SK-N-SH (cell line): ENCODE measurements around the gene SERPINE2. TPM values are rescaled to one million over a fixed set of nuclear protein-coding genes. Genes with fewer than 3 reads are reported as not detected.

Source experiments
- CTCF ChIA-PET: fragments of 300-600, 350-600 bp; formaldehyde crosslinking; extraction: SDS; loops from one replicate; lab custom pipeline; 2021; lab: Yijun Ruan, JAX
- POLR2A ChIA-PET: fragments of 350-600 bp; sonication (Branson Sonifier 250); formaldehyde crosslinking; extraction: SDS; loops from one replicate; lab custom pipeline; 2020; ENCODE audit warnings: antibody characterized with exemption, inconsistent platforms; lab: Yijun Ruan, JAX
- DNase-seq: peaks from one replicate; pipeline ENCODE4 v3.0.0; 2012
- H2AFZ ChIP-seq: fragments of 200-600 bp; sonication (generic); 2 replicates; pipeline ENCODE4 v1.8.1; 2016; ENCODE audit warnings: antibody characterized with exemption, mild to moderate bottlenecking, low read depth
- H3F3A ChIP-seq: fragments of 200-600 bp; sonication (generic); replicated peaks from 2 replicates; pipeline ENCODE3; 2016; ENCODE audit warnings: antibody characterized with exemption, mild to moderate bottlenecking; ENCODE audit not compliant: insufficient read depth
- H3K27ac ChIP-seq, 2 experiments: fragments of 200-500 bp in 1 of 2; fragments of 200-600 bp in 1 of 2; sonication (Bioruptor generic) in 1 of 2; sonication (generic), shearing (Covaris generic) in 1 of 2; 2 replicates each; pipeline versions ENCODE4 v1.5.1 to v1.6.1; 2014 to 2016; ENCODE audit warnings: low read depth in 2 of 2, inconsistent platforms in 1 of 2, low read length in 1 of 2, mild to moderate bottlenecking in 1 of 2, mixed read lengths in 1 of 2
- H3K27me3 ChIP-seq: fragments of 200-600 bp; sonication (generic), shearing (Covaris generic); 2 replicates; pipeline ENCODE4 v1.6.1; 2016; ENCODE audit warnings: mixed run types; ENCODE audit not compliant: insufficient read depth
- H3K36me3 ChIP-seq, 2 experiments: fragments of 200-500 bp in 1 of 2; fragments of 200-600 bp in 1 of 2; sonication (Bioruptor generic) in 1 of 2; sonication (generic) in 1 of 2; replicated peaks in 1 of 2; 2 replicates each; pipeline versions ENCODE3 to v1.5.1; 2014 to 2016; ENCODE audit warnings: low read length in 1 of 2, mild to moderate bottlenecking in 1 of 2; ENCODE audit not compliant: insufficient read depth in 2 of 2, control insufficient read depth in 1 of 2
- H3K4me1 ChIP-seq, 2 experiments: fragments of 200-500 bp in 1 of 2; fragments of 200-600 bp in 1 of 2; sonication (Bioruptor generic) in 1 of 2; sonication (generic), shearing (Covaris generic) in 1 of 2; 2 replicates each; pipeline versions ENCODE4 v1.5.1 to v1.6.1; 2014 to 2016; ENCODE audit warnings: low read depth in 1 of 2, low read length in 1 of 2, mixed run types in 1 of 2; ENCODE audit not compliant: insufficient read depth in 2 of 2, control insufficient read depth in 1 of 2
- H3K4me2 ChIP-seq: fragments of 200-600 bp; sonication (generic), shearing (Covaris generic); 2 replicates; pipeline ENCODE4 v1.6.1; 2017; ENCODE audit warnings: mixed run types
- H3K4me3 ChIP-seq, 2 experiments: fragments of 200-500 bp in 1 of 2; fragments of 200-600 bp in 1 of 2; sonication (Bioruptor generic) in 1 of 2; sonication (generic), shearing (Covaris generic) in 1 of 2; 2 replicates each; pipeline versions ENCODE4 v1.5.1 to v1.8.1; 2014 to 2016; ENCODE audit warnings: low read depth in 2 of 2, inconsistent platforms in 1 of 2, low read length in 1 of 2, mild to moderate bottlenecking in 1 of 2, mixed read lengths in 1 of 2, moderate library complexity in 1 of 2
- H3K79me2 ChIP-seq: fragments of 200-600 bp; sonication (generic); 2 replicates; pipeline ENCODE4 v1.8.1; 2017; ENCODE audit warnings: mild to moderate bottlenecking; ENCODE audit not compliant: insufficient read depth
- H3K9ac ChIP-seq: fragments of 200-600 bp; sonication (generic); 2 replicates; pipeline ENCODE4 v1.6.1; 2017; ENCODE audit warnings: mixed run types
- H3K9me2 ChIP-seq: fragments of 200-600 bp; sonication (generic); 2 replicates; pipeline ENCODE4 v1.6.1; 2017; ENCODE audit warnings: mixed run types
- H3K9me3 ChIP-seq: fragments of 200-600 bp; sonication (generic); 2 replicates; pipeline ENCODE4 v1.6.1; 2017; ENCODE audit warnings: mixed run types, mild to moderate bottlenecking, moderate library complexity
- H4K20me1 ChIP-seq: fragments of 200-600 bp; sonication (generic); 2 replicates; pipeline ENCODE4 v1.6.1; 2017; ENCODE audit warnings: mild to moderate bottlenecking, mixed run types; ENCODE audit not compliant: insufficient read depth
- ELF1 ChIP-seq: IDR thresholded peaks from 2 replicates; pipeline ENCODE4 v1.4.0; 2012
- EP300 ChIP-seq, 2 experiments: IDR thresholded peaks; 2 replicates each; pipeline versions ENCODE4 v1.4.0 to v1.6.1; 2012; ENCODE audit warnings: borderline replicate concordance in 1 of 2, low read depth in 1 of 2, low read length in 1 of 2
- EZH2phosphoT487 ChIP-seq: fragments of 200-600 bp; sonication (generic); IDR thresholded peaks from 2 replicates; pipeline ENCODE4 v1.6.1; 2017; ENCODE audit warnings: low read depth, mixed run types, mild to moderate bottlenecking, antibody characterized with exemption, moderate library complexity, borderline replicate concordance
- FOXJ3 ChIP-seq: sonication (generic); formaldehyde crosslinking; IDR thresholded peaks from 2 replicates; pipeline ENCODE4 v1.5.1; 2020; ENCODE audit warnings: mild to moderate bottlenecking, missing genetic modification reagents
- NFIC ChIP-seq: IDR thresholded peaks from 2 replicates; pipeline ENCODE4 v1.4.0; 2012; ENCODE audit warnings: borderline replicate concordance
- PBX3 ChIP-seq: IDR thresholded peaks from 2 replicates; pipeline ENCODE4; 2012
- POLR2AphosphoS5 ChIP-seq: IDR thresholded peaks from 2 replicates; pipeline ENCODE4 v1.6.1; 2012; ENCODE audit warnings: low read depth, low read length
- RAD21 ChIP-seq: IDR thresholded peaks from 2 replicates; pipeline ENCODE4 v1.6.1; 2012; ENCODE audit warnings: mild to moderate bottlenecking, low read length
- REST ChIP-seq: IDR thresholded peaks from 2 replicates; pipeline ENCODE4 v1.6.1; 2012; ENCODE audit warnings: mild to moderate bottlenecking, low read depth, low read length, moderate library complexity
- RFX5 ChIP-seq: IDR thresholded peaks from 2 replicates; pipeline ENCODE4 v1.6.1; 2012; ENCODE audit warnings: mild to moderate bottlenecking, improper control_type of control experiment, low read length
- RXRA ChIP-seq: IDR thresholded peaks from 2 replicates; pipeline ENCODE4 v1.4.0; 2012; ENCODE audit warnings: low read depth, mild to moderate bottlenecking, borderline replicate concordance
- SMC3 ChIP-seq: IDR thresholded peaks from 2 replicates; pipeline ENCODE4 v1.6.1; 2012; ENCODE audit warnings: low read depth, low read length, improper control_type of control experiment
- USF1 ChIP-seq: IDR thresholded peaks from 2 replicates; pipeline ENCODE4 v1.4.0; 2012; ENCODE audit warnings: low read depth, borderline replicate concordance
- USF2 ChIP-seq: fragments of 150-350 bp; IDR thresholded peaks from 2 replicates; pipeline ENCODE4 v1.6.1; 2017; ENCODE audit warnings: antibody characterized with exemption, low read length, low read depth, borderline replicate concordance
- ZBTB33 ChIP-seq: IDR thresholded peaks from 2 replicates; pipeline ENCODE4 v1.4.0; 2012; ENCODE audit warnings: low read depth, borderline replicate concordance
- WGBS: methylation state at CpG from one replicate; pipeline ENCODE4 v1.1.6; 2017; ENCODE audit warnings: low lambda C conversion rate; 5-methylcytosine and 5-hydroxymethylcytosine counted together
- polyA plus RNA-seq, 3 experiments: library from polyadenylated mRNA; depleted of rRNA; stranded (reverse); fragments of >200 nt; gene quantifications; 2 replicates each; pipeline ENCODE4 v1.2.3, GENCODE V29; 2012

The SERPINE2 gene
- polyA plus RNA-seq, 1 of the 3 experiments (the other 2 are of a cell fraction): 249 TPM

GRCh38 chr2:224084266-224084892 is 45.3 kb upstream of the SERPINE2 start:
- H3K9me2 ChIP-seq: no peaks in the 10 kb centered on the region
- peak overlapping the region; percentile 53; the same call in 1 of the 2 replicates for H2AFZ ChIP-seq
- H3K9ac ChIP-seq: peak overlapping the region; percentile 47; the same call in 1 of the 2 replicates
- 0 out of 2 replicates have a peak, but pooled peaks have one; percentile 6 for TF ChIP-seq PBX3
- no peak for TF ChIP-seq SMC3
- TF ChIP-seq POLR2AphosphoS5: no peak
- TF ChIP-seq USF2: no peak
- peak; percentile 72; the same call in 1 of the 2 replicates for TF ChIP-seq USF1
- TF ChIP-seq EP300 (IDR thresholded peaks at IDR 0.05; ENCODE audit: borderline replicate concordance in 1 of 2, low read depth in 1 of 2, low read length in 1 of 2): 0 out of 4 replicates have a peak, but pooled peaks of 1 of the 2 experiments have one; percentile 17
- TF ChIP-seq NFIC: peak; percentile 18; the same call in 1 of the 2 replicates
- TF ChIP-seq, all 33 proteins: peak for 4
- Histone ChIP-seq H3K4me2 (0 out of 2 replicates have a peak overlapping the region, but pooled peaks have one; percentile 42), H3K4me3 (no peak overlapping the region), H3K27me3 (no peaks in the 10 kb centered on the region), H3K79me2 (no peaks in the 10 kb centered on the region), H3F3A (peaks cover 26% of the 10 kb centered on the region), H3K9me3 (no peaks in the 10 kb centered on the region), H3K4me1 (peaks cover 0 to 28% of the 10 kb centered on the region in 2 experiments), H4K20me1 (no peaks in the 10 kb centered on the region), H3K36me3 (no peaks in the 10 kb centered on the region), H3K27ac (peak overlapping the region; percentile 35 to 92; a peak in 3 of 4 replicates)
- ChIA-PET POLR2A (no interaction called here), CTCF (interaction anchor here (0.6 to 1.8 kb wide), 3 partner anchors 22 to 383 kb away, joined by 3 to 6 read pairs (median 3); no protein-coding TSS in a partner anchor)
- no peak for DNase-seq
- WGBS: 100% methylated on average over 3 of the region's 3 CpGs

- no peaks in the 10 kb centered on the region for H3K27me3 ChIP-seq
- H3K9me2 ChIP-seq: no peaks in the 10 kb centered on the region
- H3K36me3 ChIP-seq: no peaks in the 10 kb centered on the region
- DNase-seq: no peak
- H3K4me1 ChIP-seq: peaks cover 0 to 28% of the 10 kb centered on the region in 2 experiments
- no peak overlapping the region for H3K4me2 ChIP-seq
- peaks cover 26% of the 10 kb centered on the region for H3F3A ChIP-seq
- ChIA-PET POLR2A (no interaction called here), CTCF (interaction anchor here (0.6 to 1.8 kb wide), 2 partner anchors 90 to 382 kb away, joined by 3 to 6 read pairs; no protein-coding TSS in a partner anchor)
- no peak overlapping the region for H2AFZ ChIP-seq
- H3K27ac ChIP-seq: no peak overlapping the region
- no peaks in the 10 kb centered on the region for H3K79me2 ChIP-seq
- H4K20me1 ChIP-seq: no peaks in the 10 kb centered on the region
- H3K9me3 ChIP-seq: no peaks in the 10 kb centered on the region
- 93% methylated on average over 2 of the region's 2 CpGs for WGBS
- no peak for TF ChIP-seq REST
- TF ChIP-seq RAD21: no peak
- no peak for TF ChIP-seq NFIC
- no peak for TF ChIP-seq RXRA
- no peak for TF ChIP-seq EP300 (IDR thresholded peaks at IDR 0.05; ENCODE audit: borderline replicate concordance in 1 of 2, low read depth in 1 of 2, low read length in 1 of 2)
- TF ChIP-seq EZH2phosphoT487: no peak
- TF ChIP-seq ZBTB33: no peak
- TF ChIP-seq ELF1: no peak
- TF ChIP-seq FOXJ3: no peak
- no peak for TF ChIP-seq RFX5
- no peak for TF ChIP-seq USF1
- no peak overlapping the region for H3K4me3 ChIP-seq
- no peak overlapping the region for H3K9ac ChIP-seq
Observed at GRCh38 chr2:224083638-224084037, 44.6 kb upstream of the SERPINE2 start.
